Stimulated activated CD4-positive, alpha-beta T cell treated with anti-CD3 and anti-CD28 coated beads, Interleukin-4, amount 100 ng/mL, for 48 hours (primary cell): ENCODE measurements around the gene WASF3.
A peak's percentile ranks its signal among the peaks of the same experiment; 100 is the strongest.
"Not testable (repeated sequence)": the region's sequence is repeated elsewhere in the genome, so short reads cannot be mapped to it uniquely, and the experiment has no call there.

Source experiments
- DNase-seq, 2 donors: peaks; one replicate each; pipeline ENCODE4 v3.0.0-alpha.2; 2020; ENCODE audit warnings: low read depth in 2 of 2

WASF3 gene

DNA sequence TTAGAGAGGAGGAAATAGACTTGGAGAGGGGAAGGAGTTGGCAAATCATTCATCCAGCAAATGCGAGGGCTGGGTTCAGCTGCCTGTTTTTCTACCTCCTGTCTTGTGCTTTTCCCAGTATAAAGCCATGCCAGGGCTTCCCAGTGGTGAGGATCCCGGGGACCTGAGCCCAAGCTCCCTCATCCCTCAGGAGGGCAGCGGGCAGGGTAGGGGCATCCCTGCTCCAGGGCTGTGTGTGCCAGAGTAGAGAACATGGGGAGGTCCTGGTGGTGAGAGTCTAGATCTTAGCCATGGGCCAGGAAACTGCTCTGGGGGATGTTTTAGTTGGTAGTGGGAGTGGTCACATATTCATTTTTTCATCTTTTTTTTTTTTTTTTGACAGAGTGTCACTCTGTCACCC, 159.5 kb downstream of the WASF3 start:
- no peak for DNase-seq

- DNase-seq, result no peak
Measured at GRCh38 chr13:26718146-26718545, 160.7 kb downstream of the WASF3 start.

GRCh38 chr13:26718872-26719271, 161.4 kb downstream of the WASF3 start:
- no peak for DNase-seq

- no peak for DNase-seq
Measured at GRCh38 chr13:26719356-26719945, 162.0 kb downstream of the WASF3 start.

GRCh38 chr13:26721251-26722121, 164.0 kb downstream of the WASF3 start:
- DNase-seq, result peak; percentile 10 to 20

GRCh38 chr13:26722321-26722720, 164.8 kb downstream of the WASF3 start:
- DNase-seq, result no peak

GRCh38 chr13:26723620-26724019, 166.1 kb downstream of the WASF3 start:
- not testable (repeated sequence) for DNase-seq

GRCh38 chr13:26726684-26727083, 169.2 kb downstream of the WASF3 start:
- no peak for DNase-seq

DNA sequence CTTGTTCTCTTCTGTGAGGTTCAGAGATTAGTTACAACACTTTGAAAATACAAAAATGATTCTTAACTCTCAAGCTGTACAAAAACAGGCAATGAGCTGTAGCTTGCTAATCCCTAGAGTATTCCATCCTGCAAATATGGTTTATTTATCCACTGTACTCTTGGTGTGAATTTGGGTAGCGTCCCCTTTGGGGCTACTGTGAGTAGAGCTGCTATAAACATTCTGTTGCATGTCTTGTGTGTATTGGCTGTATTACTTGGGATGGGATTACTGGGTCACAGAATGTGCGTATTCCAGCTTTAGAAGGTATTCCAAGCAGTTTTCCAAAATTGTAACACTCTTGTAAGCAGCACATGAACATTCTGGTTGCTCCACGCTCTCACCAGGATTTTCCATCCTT, 169.6 kb downstream of the WASF3 start:
- DNase-seq, result no peak

- no peak for DNase-seq
Measured at GRCh38 chr13:26727633-26728032, 170.2 kb downstream of the WASF3 start.

DNA sequence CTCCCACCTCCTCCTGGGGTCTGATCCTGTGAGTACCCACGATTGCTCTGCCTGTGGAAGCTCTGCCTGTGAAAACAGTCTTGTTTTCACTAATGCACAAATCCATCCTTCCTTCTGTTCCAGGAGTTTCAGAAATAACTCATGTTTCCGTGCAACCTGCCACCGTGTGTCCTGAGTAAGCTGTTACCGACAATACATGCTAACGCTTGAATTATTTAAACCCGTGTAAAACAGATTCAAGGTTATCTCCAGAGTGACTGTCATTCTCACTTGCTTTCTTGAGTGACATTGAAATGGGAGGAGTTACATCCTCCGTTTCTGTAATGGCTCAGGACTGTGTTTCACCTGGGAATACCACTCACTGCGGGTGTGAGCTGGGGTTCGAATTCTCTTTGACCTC, 178.2 kb downstream of the WASF3 start:
- no peak for DNase-seq
